Amniotic stem cell (primary cell): ENCODE data around the gene STAT5A.
A peak's percentile ranks its signal among the peaks of the same experiment; 100 is the strongest.
"Not testable (repeated sequence)": the region's sequence is repeated elsewhere in the genome, so short reads cannot be mapped to it uniquely, and the experiment has no call there.

ENCODE experiments used
- DNase-seq: peaks from one replicate; lab custom pipeline; 2025; lab: John Stamatoyannopoulos, UW

The STAT5A gene

GRCh38 chr17:42333053-42333452, 44.8 kb downstream of the STAT5A start:
- DNase-seq = no peak

- no peak for DNase-seq
Observed at GRCh38 chr17:42334677-42335076, 46.4 kb downstream of the STAT5A start.

- no peak for DNase-seq
Observed at GRCh38 chr17:42337442-42337841, 49.1 kb downstream of the STAT5A start.

GRCh38 chr17:42338427-42338985, 50.2 kb downstream of the STAT5A start:
- no peak for DNase-seq

- DNase-seq = no peak
Observed at GRCh38 chr17:42339221-42339620, 50.9 kb downstream of the STAT5A start.

GRCh38 chr17:42340691-42341127, 52.4 kb downstream of the STAT5A start:
- DNase-seq = no peak

- DNase-seq = no peak
Observed at GRCh38 chr17:42341568-42341967, 53.3 kb downstream of the STAT5A start.

GRCh38 chr17:42342242-42343008, 54.1 kb downstream of the STAT5A start:
- no peak for DNase-seq

- no peak for DNase-seq
Observed at GRCh38 chr17:42345396-42346073, 57.2 kb downstream of the STAT5A start.

GRCh38 chr17:42346481-42346880, 58.2 kb downstream of the STAT5A start:
- DNase-seq = no peak

- peak; percentile 60 for DNase-seq
Observed at GRCh38 chr17:42347198-42347597, 58.9 kb downstream of the STAT5A start.

- DNase-seq = no peak
Observed at GRCh38 chr17:42347606-42348005, 59.3 kb downstream of the STAT5A start.

GRCh38 chr17:42348104-42348503, 59.8 kb downstream of the STAT5A start:
- no peak for DNase-seq

GRCh38 chr17:42354956-42355843, 66.9 kb downstream of the STAT5A start:
- no peak for DNase-seq

- no peak for DNase-seq
Observed at GRCh38 chr17:42358434-42358833, 70.1 kb downstream of the STAT5A start.

- DNase-seq = no peak
Observed at GRCh38 chr17:42359133-42359532, 70.8 kb downstream of the STAT5A start.

GRCh38 chr17:42360388-42360787, 72.1 kb downstream of the STAT5A start:
- not testable (repeated sequence) for DNase-seq
